ENCODE results near the gene GMDS. TPM values are rescaled to one million over a fixed set of nuclear protein-coding genes. Genes with fewer than 3 reads are reported as not detected.

The GMDS gene
- total and polyA plus RNA-seq, 2 experiments from 2014 or later: 3.0 to 12.6 TPM

GRCh38 chr6:2094642-2095041, 150.8 kb downstream of the GMDS start:
- Histone ChIP-seq H3K79me2 (ENCODE audit: insufficient read depth) (no peaks in the 10 kb centered on the region), H4K20me1 (ENCODE audit: insufficient read depth) (no peaks in the 10 kb centered on the region), H3K27me3 (replicated peaks; ENCODE audit: insufficient read depth) (no peaks in the 10 kb centered on the region), H3K4me1 (ENCODE audit: insufficient read depth) (no peaks in the 10 kb centered on the region), H3K27ac (no peak overlapping the region), H3K9me3 (ENCODE audit: low read depth) (no peaks in the 10 kb centered on the region), H3K36me3 (ENCODE audit: low read depth) (no peaks in the 10 kb centered on the region), H3K9ac (no peak overlapping the region), H3K9me2 (ENCODE audit: insufficient read depth) (no peaks in the 10 kb centered on the region), H3K4me3 (no peak overlapping the region), H3F3A (ENCODE audit: insufficient read depth) (no peaks in the 10 kb centered on the region), H3K4me2 (ENCODE audit: unreplicated experiment) (no peak overlapping the region), H2AFZ (no peak overlapping the region)
- 91 to 94% methylated on average over 2 of the region's 2 CpGs for WGBS, 2 experiments (ENCODE audit: low coverage in 1 of 2, low lambda C conversion rate in 2 of 2, missing lambda C conversion rate in 2 of 2)
- TF ChIP-seq EZH2 (IDR thresholded peaks at IDR 0.05; ENCODE audit: insufficient read depth, poor library complexity, severe bottlenecking) (no peak), EZH2phosphoT487 (IDR thresholded peaks at IDR 0.05; ENCODE audit: insufficient read depth, low read depth) (no peak)
- in situ Hi-C loops (cut with MboI): no loop called here
- no peak for DNase-seq

- H3K9ac ChIP-seq: no peak overlapping the region
- H3K4me3 ChIP-seq: peak overlapping the region; percentile 45
- peak; percentile 61 for DNase-seq
- no peaks in the 10 kb centered on the region for H3K79me2 ChIP-seq (ENCODE audit: insufficient read depth)
- H3K4me2 ChIP-seq (ENCODE audit: unreplicated experiment): peak overlapping the region; percentile 65
- H3K27ac ChIP-seq: peak overlapping the region; percentile 7
- peak overlapping the region; percentile 60 for H2AFZ ChIP-seq
- H3K36me3 ChIP-seq (ENCODE audit: low read depth): no peaks in the 10 kb centered on the region
- H3K9me3 ChIP-seq (ENCODE audit: low read depth): no peaks in the 10 kb centered on the region
- H3K27me3 ChIP-seq (replicated peaks; ENCODE audit: insufficient read depth): no peaks in the 10 kb centered on the region
- WGBS, 2 experiments (ENCODE audit: low coverage in 1 of 2, low lambda C conversion rate in 2 of 2, missing lambda C conversion rate in 2 of 2): 14 to 21% methylated on average over 7 of the region's 7 CpGs
- TF ChIP-seq EZH2phosphoT487 (IDR thresholded peaks at IDR 0.05; ENCODE audit: insufficient read depth, low read depth) (no peak), EZH2 (IDR thresholded peaks at IDR 0.05; ENCODE audit: insufficient read depth, poor library complexity, severe bottlenecking) (no peak)
- no peaks in the 10 kb centered on the region for H4K20me1 ChIP-seq (ENCODE audit: insufficient read depth)
- H3F3A ChIP-seq (ENCODE audit: insufficient read depth): no peaks in the 10 kb centered on the region
- peaks cover 12% of the 10 kb centered on the region for H3K4me1 ChIP-seq (ENCODE audit: insufficient read depth)
- no peaks in the 10 kb centered on the region for H3K9me2 ChIP-seq (ENCODE audit: insufficient read depth)
- in situ Hi-C loops (cut with MboI): no loop called here
Measured at GRCh38 chr6:2086326-2086965, 159.0 kb downstream of the GMDS start.

- Histone ChIP-seq H3K9me2 (ENCODE audit: insufficient read depth) (no peaks in the 10 kb centered on the region), H3K27ac (no peak overlapping the region), H3K9ac (no peak overlapping the region), H3F3A (ENCODE audit: insufficient read depth) (no peaks in the 10 kb centered on the region), H3K4me3 (no peak overlapping the region), H3K9me3 (ENCODE audit: low read depth) (no peaks in the 10 kb centered on the region), H3K79me2 (ENCODE audit: insufficient read depth) (no peaks in the 10 kb centered on the region), H4K20me1 (ENCODE audit: insufficient read depth) (no peaks in the 10 kb centered on the region), H3K27me3 (replicated peaks; ENCODE audit: insufficient read depth) (no peaks in the 10 kb centered on the region), H3K4me1 (ENCODE audit: insufficient read depth) (peaks cover 12% of the 10 kb centered on the region), H3K36me3 (ENCODE audit: low read depth) (no peaks in the 10 kb centered on the region), H3K4me2 (ENCODE audit: unreplicated experiment) (no peak overlapping the region), H2AFZ (no peak overlapping the region)
- WGBS, 2 experiments (ENCODE audit: low coverage in 1 of 2, low lambda C conversion rate in 2 of 2, missing lambda C conversion rate in 2 of 2): 91 to 100% methylated on average over 4 of the region's 4 CpGs
- in situ Hi-C loops (cut with MboI): no loop called here
- TF ChIP-seq EZH2phosphoT487 (IDR thresholded peaks at IDR 0.05; ENCODE audit: insufficient read depth, low read depth) (no peak), EZH2 (IDR thresholded peaks at IDR 0.05; ENCODE audit: insufficient read depth, poor library complexity, severe bottlenecking) (no peak)
- no peak for DNase-seq
Measured at GRCh38 chr6:2085657-2086056, 159.7 kb downstream of the GMDS start.

- Histone ChIP-seq H3K4me3 (no peak overlapping the region), H3K9ac (no peak overlapping the region), H3K4me2 (ENCODE audit: unreplicated experiment) (no peak overlapping the region), H3K36me3 (ENCODE audit: low read depth) (no peaks in the 10 kb centered on the region), H3K79me2 (ENCODE audit: insufficient read depth) (no peaks in the 10 kb centered on the region), H3F3A (ENCODE audit: insufficient read depth) (no peaks in the 10 kb centered on the region), H2AFZ (no peak overlapping the region), H3K9me2 (ENCODE audit: insufficient read depth) (no peaks in the 10 kb centered on the region), H3K4me1 (ENCODE audit: insufficient read depth) (peaks cover 5% of the 10 kb centered on the region), H3K27me3 (replicated peaks; ENCODE audit: insufficient read depth) (no peaks in the 10 kb centered on the region), H4K20me1 (ENCODE audit: insufficient read depth) (no peaks in the 10 kb centered on the region), H3K9me3 (ENCODE audit: low read depth) (no peaks in the 10 kb centered on the region), H3K27ac (no peak overlapping the region)
- WGBS, 2 experiments (ENCODE audit: low coverage in 1 of 2, low lambda C conversion rate in 2 of 2, missing lambda C conversion rate in 2 of 2): 85 to 89% methylated on average over 9 of the region's 9 CpGs
- DNase-seq: no peak
- in situ Hi-C loops (cut with MboI): no loop called here
- TF ChIP-seq EZH2phosphoT487 (IDR thresholded peaks at IDR 0.05; ENCODE audit: insufficient read depth, low read depth) (no peak), EZH2 (IDR thresholded peaks at IDR 0.05; ENCODE audit: insufficient read depth, poor library complexity, severe bottlenecking) (no peak)
Measured at GRCh38 chr6:2081155-2082138, 164.0 kb downstream of the GMDS start.
